ENCODE measurements around the gene SASH1. TPM values are rescaled to one million over a fixed set of nuclear protein-coding genes. Genes with fewer than 3 reads are reported as not detected.
A peak's percentile ranks its signal among the peaks of the same experiment; 100 is the strongest.

The SASH1 gene
- total RNA-seq, 1 experiment from 2014 or later = 27.4 TPM

DNA sequence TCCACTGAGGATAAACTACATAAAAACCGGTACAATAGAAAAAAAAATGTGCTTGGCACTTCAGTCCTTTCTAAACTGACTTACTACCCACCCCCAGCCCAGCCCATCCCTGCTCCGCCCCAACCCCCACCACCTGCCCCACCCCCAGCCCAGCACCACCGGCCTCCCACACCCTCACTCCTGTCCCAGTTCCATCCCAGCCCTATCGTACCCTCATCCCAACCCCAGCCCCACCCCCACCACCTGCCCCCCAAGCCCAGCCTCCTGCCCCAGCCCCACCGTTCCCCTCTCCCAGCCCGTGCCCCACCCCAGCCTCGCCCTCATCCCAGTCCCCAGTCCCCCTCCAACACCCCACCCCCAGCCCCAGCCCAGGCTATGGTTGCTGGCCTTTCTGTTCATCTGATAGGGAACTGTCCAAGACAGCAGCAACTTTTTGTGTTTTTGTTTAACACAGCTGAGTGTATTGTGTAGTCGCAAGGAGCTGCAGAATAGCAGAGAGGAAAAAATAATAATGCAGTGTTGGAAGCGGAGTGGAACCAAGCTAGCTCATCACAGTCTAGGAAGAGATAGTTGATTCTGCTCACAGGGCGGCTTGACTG is 61.9 kb downstream of the SASH1 start:
- no peak for DNase-seq (ENCODE audit: low read depth)

GRCh38 chr6:148405894-148406293 is 63.3 kb downstream of the SASH1 start:
- no peak for DNase-seq (ENCODE audit: low read depth)

DNA sequence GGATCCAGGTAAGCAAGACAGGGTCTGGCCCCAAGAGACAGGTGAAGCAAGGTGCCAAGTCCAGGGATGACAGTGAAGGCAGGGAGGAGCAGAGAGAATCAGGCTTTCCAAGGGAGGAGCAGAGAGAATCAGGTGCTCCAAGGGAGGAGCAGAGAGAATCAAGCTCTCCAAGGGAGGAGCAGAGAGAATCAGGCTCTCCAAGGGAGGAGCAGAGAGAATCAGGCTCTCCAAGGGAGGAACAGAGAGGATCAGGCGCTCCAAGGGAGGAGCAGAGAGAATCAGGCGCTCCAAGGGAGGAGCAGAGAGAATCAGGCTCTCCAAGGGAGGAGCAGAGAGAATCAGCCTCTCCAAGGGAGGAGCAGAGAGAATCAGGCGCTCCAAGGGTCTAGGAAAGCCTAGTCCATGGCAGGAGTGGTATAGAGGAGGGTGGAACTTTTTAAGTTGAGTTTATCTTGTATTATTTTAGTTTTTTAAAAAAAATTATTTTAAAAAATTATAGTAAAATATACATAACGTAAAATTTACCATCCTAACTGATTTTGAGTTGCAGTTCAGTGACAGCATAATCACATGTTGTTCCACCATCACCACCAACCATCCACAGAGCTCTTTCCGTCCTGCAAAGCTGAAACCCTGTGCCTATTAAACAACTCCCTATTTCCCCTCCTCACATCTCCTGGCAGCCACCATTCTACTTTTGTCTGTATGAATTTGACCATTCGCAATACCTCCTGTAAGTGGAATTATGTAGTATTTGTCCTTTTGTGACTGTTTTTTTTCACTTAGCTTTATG is 64.1 kb downstream of the SASH1 start:
- DNase-seq (ENCODE audit: low read depth) = no peak

- DNase-seq (ENCODE audit: low read depth) = peak; percentile 91
These were observed 64.7 kb downstream of the SASH1 start for GRCh38 chr6:148407372-148407771.

- DNase-seq (ENCODE audit: low read depth) = no peak
These were observed 70.9 kb downstream of the SASH1 start for GRCh38 chr6:148413321-148414091.

- no peak for DNase-seq (ENCODE audit: low read depth)
These were observed 71.5 kb downstream of the SASH1 start for GRCh38 chr6:148414092-148414489.

GRCh38 chr6:148414836-148415235 is 72.2 kb downstream of the SASH1 start:
- DNase-seq (ENCODE audit: low read depth) = peak; percentile 74

DNA sequence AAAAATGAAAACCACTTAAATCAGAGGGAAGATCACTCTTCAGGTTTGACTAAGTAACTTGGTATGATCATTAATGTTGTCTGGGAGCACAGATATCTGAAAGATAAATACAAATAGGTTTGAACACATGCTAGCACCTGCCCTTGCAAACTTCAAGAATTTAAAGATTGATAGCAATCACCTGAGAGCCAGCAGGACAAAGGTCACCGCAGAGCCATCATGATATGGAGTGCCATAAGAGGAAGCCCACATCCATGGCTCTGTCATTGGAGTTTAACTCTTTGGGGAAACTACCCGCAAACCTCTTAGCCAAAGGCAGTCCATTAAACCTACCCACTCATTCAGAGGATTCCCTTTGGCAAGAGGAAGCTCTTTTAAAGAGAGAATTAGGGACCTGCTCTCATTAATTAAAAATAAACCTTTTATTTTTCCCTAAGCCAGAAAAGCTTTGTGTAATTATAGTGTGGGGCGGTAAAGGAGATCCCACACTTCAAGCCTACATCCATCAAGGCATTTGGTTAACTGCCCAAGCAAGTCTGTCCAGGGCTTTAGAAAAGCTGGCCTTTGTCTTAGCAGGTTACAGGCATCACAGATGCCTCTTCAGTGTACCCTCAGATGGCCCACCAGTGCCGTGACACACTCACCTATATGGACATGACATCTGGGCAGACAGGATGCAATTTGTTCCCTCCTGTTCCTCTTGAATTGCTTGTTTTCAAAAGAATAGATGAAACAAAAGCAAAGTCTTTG is 73.0 kb downstream of the SASH1 start:
- no peak for DNase-seq (ENCODE audit: low read depth)

- no peak for DNase-seq (ENCODE audit: low read depth)
These were observed 73.8 kb downstream of the SASH1 start for GRCh38 chr6:148416330-148416965.

DNA sequence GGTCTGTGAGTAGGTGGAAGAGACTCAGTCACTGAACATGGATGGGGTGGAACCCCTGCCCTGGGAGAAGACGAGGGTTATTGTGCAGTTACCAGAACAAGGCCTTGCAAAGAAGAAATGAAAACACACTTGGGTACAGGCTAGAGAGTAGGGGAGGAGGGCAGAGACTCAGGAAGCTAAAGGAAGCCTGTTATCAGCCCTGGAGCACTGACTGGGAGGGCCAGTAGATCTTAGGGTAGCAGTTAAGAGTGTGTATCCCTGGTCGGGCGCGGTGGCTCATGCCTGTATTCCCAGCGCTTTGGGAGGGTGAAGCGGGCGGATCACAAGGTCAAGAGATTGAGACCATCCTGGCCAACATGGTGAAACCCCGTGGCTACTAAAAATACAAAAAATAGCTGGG is 74.4 kb downstream of the SASH1 start:
- DNase-seq (ENCODE audit: low read depth) = no peak

GRCh38 chr6:148419430-148419829 is 76.8 kb downstream of the SASH1 start:
- no peak for DNase-seq (ENCODE audit: low read depth)

DNA sequence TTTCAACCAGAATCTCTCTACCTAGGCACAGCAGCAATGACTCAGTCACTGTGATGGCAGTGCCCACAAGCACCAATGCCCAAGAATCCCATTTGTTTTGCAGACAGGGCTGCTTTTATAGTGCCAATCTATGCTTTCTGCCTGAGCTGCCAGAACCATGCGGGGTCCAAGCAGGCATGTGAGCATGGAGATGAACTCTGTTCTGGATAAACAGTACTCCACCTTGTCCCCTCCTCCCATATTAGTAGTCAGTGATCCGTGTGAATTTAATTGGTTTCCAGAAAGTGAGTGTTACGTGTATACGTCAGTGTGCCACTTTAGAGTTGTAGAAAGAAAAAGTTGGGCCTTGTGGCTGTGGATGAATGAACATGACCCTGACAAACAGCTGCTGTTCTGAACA is 79.4 kb downstream of the SASH1 start:
- DNase-seq (ENCODE audit: low read depth) = no peak

- DNase-seq (ENCODE audit: low read depth) = no peak
These were observed 80.5 kb downstream of the SASH1 start for GRCh38 chr6:148423133-148423532.

- DNase-seq (ENCODE audit: low read depth) = no peak
These were observed 81.1 kb downstream of the SASH1 start for GRCh38 chr6:148423601-148424270.

GRCh38 chr6:148425443-148425842 is 82.8 kb downstream of the SASH1 start:
- no peak for DNase-seq (ENCODE audit: low read depth)

- DNase-seq (ENCODE audit: low read depth) = no peak
These were observed 83.8 kb downstream of the SASH1 start for GRCh38 chr6:148426317-148426977.

DNA sequence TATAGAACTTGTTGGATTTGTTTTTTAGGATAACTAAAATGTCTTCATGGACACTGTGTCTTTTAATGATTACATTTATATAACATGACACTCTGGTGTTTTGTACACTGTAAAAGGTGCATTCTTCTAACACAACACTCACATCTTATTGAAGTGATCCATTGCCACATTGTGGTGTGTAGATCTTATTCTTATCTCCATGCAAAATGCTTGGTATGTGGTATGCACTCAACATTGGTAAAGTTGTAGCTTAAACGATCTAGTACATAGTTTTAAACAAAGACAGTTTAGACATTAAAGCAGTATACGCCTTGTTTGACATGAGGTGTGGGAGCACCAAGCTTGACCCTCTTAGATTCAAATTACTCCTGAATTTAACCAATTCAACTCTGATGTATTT is 84.7 kb downstream of the SASH1 start:
- DNase-seq (ENCODE audit: low read depth) = no peak

- no peak for DNase-seq (ENCODE audit: low read depth)
These were observed 86.8 kb downstream of the SASH1 start for GRCh38 chr6:148429423-148429822.

GRCh38 chr6:148430897-148431296 is 88.3 kb downstream of the SASH1 start:
- no peak for DNase-seq (ENCODE audit: low read depth)

- DNase-seq (ENCODE audit: low read depth) = no peak
These were observed 88.8 kb downstream of the SASH1 start for GRCh38 chr6:148431413-148431812.

Measured in RPMI7951 (cell line).